ENCODE results near the gene EPB41.
A peak's percentile ranks its signal among the peaks of the same experiment; 100 is the strongest.
"Not testable (repeated sequence)": the region's sequence is repeated elsewhere in the genome, so short reads cannot be mapped to it uniquely, and the experiment has no call there.

Gene EPB41

GRCh38 chr1:28914228-28915030 is at the start of gene EPB41:
Gene EPB41, plus strand, starts transcription at chr1:28914569. Its CDS starts 72,869 bp downstream, at chr1:28987438.
- DNase-seq: peak; percentile 94

GRCh38 chr1:28864695-28865094 is 49.7 kb upstream of the EPB41 start:
- DNase-seq: no peak

GRCh38 chr1:28865997-28866650 is 48.2 kb upstream of the EPB41 start:
- no peak for DNase-seq

DNA sequence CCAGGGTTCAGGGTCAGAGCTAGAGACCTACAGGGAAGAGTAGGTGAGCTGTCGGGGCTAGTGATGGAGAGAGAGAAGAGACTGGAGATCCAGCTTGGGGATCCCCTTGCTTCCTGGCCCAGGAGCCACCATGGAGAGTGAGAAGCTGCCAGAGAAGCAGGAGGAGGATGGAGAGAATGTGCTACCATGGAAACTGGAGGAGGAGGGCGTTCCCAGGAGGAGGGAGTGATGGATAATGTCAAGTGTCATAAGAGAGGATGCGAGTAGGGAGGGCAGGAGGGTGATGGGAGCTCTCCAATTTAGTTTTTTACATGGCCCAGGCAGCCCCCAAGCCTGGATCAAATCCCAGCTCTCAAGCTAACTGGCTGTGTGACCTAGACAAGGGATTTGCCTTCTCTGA is 46.5 kb upstream of the EPB41 start:
- DNase-seq: no peak

GRCh38 chr1:28869952-28870351 is 44.4 kb upstream of the EPB41 start:
- no peak for DNase-seq

DNA sequence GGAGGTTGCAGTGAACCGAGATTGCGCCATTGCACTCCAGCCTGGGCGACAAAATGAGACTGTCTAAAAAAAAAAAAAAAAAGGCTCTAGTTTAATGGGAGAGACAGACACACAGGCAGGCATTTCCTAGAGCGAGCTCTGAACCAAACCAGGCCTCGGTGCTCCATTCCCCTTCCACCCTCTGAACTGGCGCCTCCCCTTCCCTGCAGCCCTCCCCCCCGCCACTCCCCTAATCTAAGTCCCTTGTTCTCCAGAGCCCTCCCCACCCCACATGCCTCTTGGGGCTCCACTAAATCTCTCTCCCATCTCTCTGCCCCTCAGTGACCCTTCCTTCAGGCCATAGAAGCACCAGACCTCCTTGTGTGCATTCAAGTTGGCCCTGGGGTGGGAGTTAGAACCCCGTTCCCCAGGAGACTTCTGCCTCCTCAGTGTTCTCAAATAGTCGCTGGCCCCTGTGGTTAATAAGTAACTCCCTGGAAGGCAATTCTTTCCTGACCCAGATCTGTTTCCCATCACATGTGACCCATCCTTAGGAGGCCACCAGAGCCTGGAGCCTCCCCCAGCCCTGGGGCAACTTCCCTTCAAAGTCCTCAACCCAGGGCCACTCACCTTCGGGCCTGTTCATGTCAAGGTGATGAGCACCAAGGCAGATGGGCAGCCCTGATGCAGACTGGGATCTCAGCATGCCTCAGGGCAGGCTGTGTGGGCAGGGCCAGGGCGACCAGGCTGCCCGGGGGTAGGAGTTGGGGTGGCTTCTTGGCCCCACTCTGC is 42.6 kb upstream of the EPB41 start:
- no peak for DNase-seq

GRCh38 chr1:28875134-28875533 is 39.2 kb upstream of the EPB41 start:
- DNase-seq: not testable (repeated sequence)

- DNase-seq: peak; percentile 75
These were observed 37.1 kb upstream of the EPB41 start for GRCh38 chr1:28877132-28877781.

- DNase-seq: no peak
These were observed 35.6 kb upstream of the EPB41 start for GRCh38 chr1:28878796-28879195.

DNA sequence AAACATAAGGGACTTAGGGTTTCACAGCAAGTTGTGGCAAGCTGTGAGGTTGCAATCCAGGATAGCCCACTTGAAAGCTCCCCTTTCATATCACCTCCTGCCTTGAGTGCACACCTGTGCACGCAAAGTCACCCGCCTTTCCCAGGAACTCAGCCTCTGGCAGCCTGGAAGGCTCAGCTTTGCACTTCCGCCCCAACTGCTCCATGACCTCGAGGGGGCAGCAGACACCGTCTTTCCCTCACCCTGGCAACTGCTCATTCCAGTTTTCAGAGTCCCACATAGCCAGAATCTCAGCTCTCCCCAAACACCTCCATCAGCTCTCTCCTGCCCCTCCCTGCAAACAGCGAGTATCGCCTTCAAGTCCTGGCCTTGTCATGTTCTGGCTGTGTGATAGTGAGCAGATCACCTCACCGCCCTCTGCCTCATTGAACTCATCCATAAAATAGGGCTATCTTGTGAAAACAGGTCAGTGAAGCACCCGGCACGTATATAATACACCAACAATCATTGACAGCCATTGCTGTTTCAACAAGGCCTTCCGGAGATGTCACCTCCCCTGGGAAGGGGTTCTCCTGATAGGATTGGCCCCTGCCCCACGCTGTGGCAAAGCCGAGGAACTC is 32.2 kb upstream of the EPB41 start:
- peak; percentile 81 for DNase-seq

GRCh38 chr1:28883242-28883616 is 31.1 kb upstream of the EPB41 start:
- no peak for DNase-seq

DNA sequence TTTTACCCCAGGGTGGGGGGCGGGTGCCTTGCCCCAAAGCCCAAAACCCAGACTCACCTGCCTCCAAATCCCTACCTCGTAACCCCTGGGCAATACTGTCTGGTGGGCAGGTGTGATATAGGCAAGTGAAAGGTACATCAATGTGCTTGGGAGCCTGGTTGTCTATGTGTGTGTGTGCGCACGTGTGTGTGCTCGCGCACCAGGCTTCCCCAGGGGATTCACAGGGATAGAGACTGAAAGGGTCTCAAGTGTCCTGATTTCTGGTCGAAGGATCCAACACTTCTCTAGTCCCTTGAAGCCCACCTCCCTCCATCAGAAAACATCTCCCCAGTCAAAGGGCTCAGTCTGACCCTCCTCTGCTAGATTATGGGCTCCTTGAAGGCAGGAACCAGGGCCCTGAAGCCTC is 28.9 kb upstream of the EPB41 start:
- no peak for DNase-seq

- DNase-seq: no peak
These were observed 28.2 kb upstream of the EPB41 start for GRCh38 chr1:28885977-28886730.

GRCh38 chr1:28886731-28887418 is 27.5 kb upstream of the EPB41 start:
- DNase-seq: peak; percentile 90

DNA sequence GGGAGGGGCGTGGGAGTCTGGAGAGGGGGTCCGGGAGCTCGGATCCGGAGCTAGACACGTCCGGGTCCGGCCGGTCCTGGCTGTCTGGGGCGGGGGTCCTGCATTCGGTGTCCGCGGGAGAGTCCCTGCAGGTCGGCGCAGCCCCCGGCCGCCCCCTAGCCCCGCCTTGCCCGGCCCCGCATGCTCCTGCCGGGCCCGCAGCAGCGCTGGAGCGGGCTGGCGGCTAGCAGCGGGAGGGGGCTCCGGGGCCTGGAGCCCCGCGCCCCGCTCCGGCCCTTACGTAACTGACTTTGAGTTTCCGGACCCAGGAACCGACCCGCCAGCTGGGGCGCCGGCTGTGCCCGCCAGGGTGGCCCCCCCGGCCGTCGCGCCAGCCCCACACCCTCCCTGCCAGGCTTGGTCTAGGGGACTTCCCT is 26.9 kb upstream of the EPB41 start:
- DNase-seq: peak; percentile 62

DNA sequence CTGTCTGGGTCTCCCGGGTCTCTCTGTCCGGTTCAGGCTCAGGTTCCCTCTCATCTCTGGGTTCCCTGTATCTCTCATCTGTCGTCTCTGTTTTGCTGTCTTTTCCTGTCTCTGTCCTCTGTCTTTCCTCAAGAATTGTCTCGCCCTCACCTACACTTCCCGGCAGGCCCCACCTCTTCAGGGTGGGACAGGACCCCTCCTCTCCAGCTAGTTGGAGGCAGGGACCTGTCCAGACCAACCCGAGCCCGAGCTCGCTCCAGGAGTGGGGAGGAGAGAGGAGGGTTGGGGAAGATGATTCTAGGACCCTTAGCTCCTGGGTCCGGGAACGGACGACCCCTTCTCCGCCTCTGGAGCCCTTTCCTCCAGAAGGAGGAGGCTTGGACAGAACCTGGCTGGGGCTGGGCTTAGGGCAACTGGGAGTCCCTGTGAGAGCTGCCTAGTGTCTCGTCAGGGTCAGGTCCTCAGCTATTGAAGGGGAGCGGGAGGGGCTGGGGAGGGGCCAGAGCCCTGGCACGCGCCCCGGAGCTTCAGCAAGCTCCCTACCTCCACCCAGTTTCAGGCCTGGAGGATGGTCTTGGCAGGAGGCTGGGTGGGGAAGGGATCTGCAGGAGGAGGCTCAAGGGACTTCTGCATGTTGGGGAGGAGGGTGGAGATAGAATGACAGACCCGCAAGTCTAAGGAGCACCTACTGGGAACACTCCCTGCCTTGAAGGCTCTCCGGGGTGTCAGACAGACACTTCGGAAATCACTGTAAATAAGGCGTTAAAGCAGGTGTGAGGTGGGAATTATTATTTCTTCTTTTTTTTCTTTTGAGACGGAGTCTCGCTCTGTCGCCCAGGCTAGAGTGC is 26.3 kb upstream of the EPB41 start:
- no peak for DNase-seq

DNA sequence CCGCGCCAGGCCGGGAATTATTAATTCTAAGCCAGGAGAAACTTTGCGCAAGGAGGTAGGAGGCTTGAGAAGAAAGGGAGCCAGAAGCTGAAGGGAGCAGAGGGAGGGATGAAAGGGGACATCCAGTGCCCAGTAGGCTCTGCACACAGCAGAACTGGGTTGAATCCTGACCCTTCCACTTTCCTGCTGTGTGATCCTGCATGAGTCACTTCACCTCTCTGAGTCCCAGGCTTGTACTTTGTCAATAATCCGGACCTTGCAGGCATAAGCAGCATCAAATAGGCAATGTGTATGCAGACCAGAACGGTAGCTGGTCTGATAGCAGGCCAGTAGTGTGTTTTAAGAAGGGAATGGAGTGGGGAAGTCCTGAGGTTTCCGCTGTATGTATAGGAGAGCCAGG is 25.5 kb upstream of the EPB41 start:
- DNase-seq: no peak

GRCh38 chr1:28889357-28889756 is 25.0 kb upstream of the EPB41 start:
- DNase-seq: no peak

DNA sequence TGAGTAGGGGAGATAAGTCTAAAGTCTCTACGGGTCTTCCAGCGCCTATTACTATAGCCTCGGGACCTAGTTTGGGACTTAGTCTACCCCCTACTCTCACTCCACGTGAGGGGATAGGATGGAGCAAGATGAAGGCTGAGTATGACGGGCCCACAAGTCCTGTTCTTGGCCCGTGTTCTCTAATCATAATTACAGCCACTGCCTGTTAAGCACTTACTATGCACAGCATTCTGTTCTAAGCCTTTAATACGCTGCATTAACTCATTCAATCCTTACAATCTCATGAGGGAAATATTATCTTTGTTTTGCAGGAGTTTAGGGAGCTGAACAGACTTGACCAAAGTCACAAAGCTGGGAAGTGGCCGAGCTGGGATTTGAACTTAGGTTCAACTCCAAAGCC is 23.9 kb upstream of the EPB41 start:
- DNase-seq: no peak

- no peak for DNase-seq
These were observed 23.5 kb upstream of the EPB41 start for GRCh38 chr1:28890836-28891235.

All from activated CD4-positive, alpha-beta T cell treated with anti-CD3 and anti-CD28 coated beads, Interleukin-2, amount 50 U/mL, for 1 hour (primary cell).